Panc1 (cell line): ENCODE measurements around the gene WNT5B. TPM values are rescaled to one million over a fixed set of nuclear protein-coding genes. Genes with fewer than 3 reads are reported as not detected.

ENCODE experiments used
- ATAC-seq: fragments of 200-7000 bp; cut with Tn5 transposase; 2 replicates; pipeline ENCODE4 v1.9.1; 2020; ENCODE audit warnings: mild to moderate bottlenecking, moderate library complexity
- BruUV-seq: library from RNA; stranded (reverse); fragments of 400-500 nt; replicated peaks from 2 replicates; lab custom pipeline; 2021; lab: Mats Ljungman, UMichigan
- CTCF ChIA-PET: fragments of 300-600 bp; sonication (Branson Sonifier 250); formaldehyde crosslinking; loops from one replicate; lab custom pipeline; 2022; ENCODE audit warnings: antibody characterized with exemption; lab: Charles Lee
- POLR2A ChIA-PET: fragments of 300-600 bp; sonication (Branson Sonifier 250); formaldehyde crosslinking; loops from one replicate; lab custom pipeline; 2022; ENCODE audit warnings: antibody characterized with exemption; lab: Charles Lee
- DNase-seq: peaks from one replicate; pipeline ENCODE4 v3.0.0-alpha.2; 2010; ENCODE audit warnings: low read depth, low spot score
- H3K27ac ChIP-seq: 2 replicates; pipeline ENCODE4 v1.5.1; 2011; ENCODE audit warnings: mild to moderate bottlenecking, low read length, inconsistent platforms
- H3K27me3 ChIP-seq: fragments of 200-500 bp; sonication (Bioruptor generic); 2 replicates; pipeline ENCODE4 v1.6.0; 2014; ENCODE audit warnings: low read length, inconsistent platforms; ENCODE audit not compliant: control insufficient read depth, insufficient read depth
- H3K36me3 ChIP-seq: fragments of 200-500 bp; sonication (Bioruptor generic); 2 replicates; pipeline ENCODE4 v1.5.1; 2014; ENCODE audit warnings: inconsistent platforms, mild to moderate bottlenecking, low read length, moderate library complexity; ENCODE audit not compliant: control insufficient read depth, insufficient read depth
- H3K4me1 ChIP-seq: 2 replicates; pipeline ENCODE4 v1.5.1; 2011; ENCODE audit warnings: inconsistent platforms, mild to moderate bottlenecking, low read length, moderate library complexity; ENCODE audit not compliant: control insufficient read depth, insufficient read depth
- H3K4me3 ChIP-seq, 2 experiments: 2 replicates each; pipeline ENCODE4 v1.5.1; 2011 to 2012; ENCODE audit warnings: low read depth in 2 of 2, low read length in 2 of 2, mild to moderate bottlenecking in 2 of 2, inconsistent platforms in 1 of 2, moderate library complexity in 1 of 2
- H3K9me3 ChIP-seq: fragments of 200-500 bp; sonication (Bioruptor generic); 2 replicates; pipeline ENCODE4 v1.5.1; 2014; ENCODE audit warnings: low read depth, mild to moderate bottlenecking, inconsistent platforms, low read length, moderate library complexity; ENCODE audit not compliant: control insufficient read depth, insufficient read depth
- POLR2AphosphoS5 ChIP-seq: IDR thresholded peaks from 2 replicates; pipeline ENCODE4 v1.6.1; 2012; ENCODE audit warnings: mild to moderate bottlenecking, low read depth, low read length, moderate library complexity
- REST ChIP-seq, 2 experiments: IDR thresholded peaks; 2 replicates each; pipeline ENCODE4 v1.6.1; 2011 to 2012; ENCODE audit warnings: low read depth in 2 of 2, control low read depth in 1 of 2, low read length in 1 of 2, mild to moderate bottlenecking in 1 of 2, moderate library complexity in 1 of 2; ENCODE audit not compliant: insufficient read depth in 1 of 2
- SIN3A ChIP-seq: IDR thresholded peaks from 2 replicates; pipeline ENCODE4 v1.6.1; 2012; ENCODE audit warnings: low read depth, mild to moderate bottlenecking, low read length, moderate library complexity, borderline replicate concordance; ENCODE audit not compliant: insufficient read depth
- TCF7L2 ChIP-seq: IDR thresholded peaks from 2 replicates; pipeline ENCODE4 v1.6.1; 2011; ENCODE audit warnings: mild to moderate bottlenecking, low read depth, low read length, inconsistent platforms
- in situ Hi-C: cut with HindIII; loops from 2 replicates; pipeline ENCODE4 v1.10.0; 2016; ENCODE audit warnings: low sequenced_read_pairs, low pct_unique_long_range_greater_than_20kb
- intact Hi-C: fragments of 100-400 bp; cut with micrococcal nuclease; formaldehyde crosslinking; loops from one replicate; pipeline ENCODE4 v1.10.0; 2022; ENCODE audit not compliant: unreplicated experiment
- total RNA-seq: library from RNA; stranded (reverse); gene quantifications from one replicate; pipeline ENCODE4 v1.2.1, GENCODE V29; 2021; ENCODE audit not compliant: unreplicated experiment
- TF ChIP-seq, protein P1 (sequence below): fragments of 450-650 bp; IDR thresholded peaks from 2 replicates; pipeline ENCODE4 v1.5.1; 2017; ENCODE audit warnings: mild to moderate bottlenecking

The WNT5B gene
- total RNA-seq, 1 experiment from 2014 or later, result 36.9 TPM

DNA sequence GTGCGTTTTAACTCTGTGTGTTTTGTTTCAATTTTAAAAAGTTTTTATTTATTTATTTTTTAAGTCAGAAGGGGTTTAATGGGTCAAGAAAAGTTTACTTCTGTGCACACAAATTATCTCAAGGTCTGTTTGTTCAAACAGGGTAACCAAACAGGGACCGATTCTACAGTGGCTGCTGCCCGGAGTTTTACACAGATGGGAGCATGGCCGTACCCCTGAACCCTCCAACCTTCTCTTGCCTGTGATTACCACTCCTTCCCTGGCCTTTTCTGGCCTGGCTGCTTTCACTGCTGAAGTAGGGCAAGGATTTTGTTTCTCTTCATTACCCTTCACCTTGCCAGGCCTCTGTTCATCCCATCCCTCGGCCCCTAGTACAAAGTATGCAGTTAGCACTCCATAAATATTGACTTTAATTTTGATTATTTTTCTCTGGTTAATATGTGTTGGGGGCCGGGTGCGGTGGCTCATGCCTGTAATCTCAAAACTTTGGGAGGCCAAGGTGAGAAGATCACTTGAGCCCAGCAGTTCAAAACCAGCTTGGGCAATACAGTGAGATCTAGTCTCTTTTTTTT lies 18.9 kb upstream of the WNT5B start:
- in situ Hi-C loops, result no loop called here
- no TSS peak for BruUV-seq

DNA sequence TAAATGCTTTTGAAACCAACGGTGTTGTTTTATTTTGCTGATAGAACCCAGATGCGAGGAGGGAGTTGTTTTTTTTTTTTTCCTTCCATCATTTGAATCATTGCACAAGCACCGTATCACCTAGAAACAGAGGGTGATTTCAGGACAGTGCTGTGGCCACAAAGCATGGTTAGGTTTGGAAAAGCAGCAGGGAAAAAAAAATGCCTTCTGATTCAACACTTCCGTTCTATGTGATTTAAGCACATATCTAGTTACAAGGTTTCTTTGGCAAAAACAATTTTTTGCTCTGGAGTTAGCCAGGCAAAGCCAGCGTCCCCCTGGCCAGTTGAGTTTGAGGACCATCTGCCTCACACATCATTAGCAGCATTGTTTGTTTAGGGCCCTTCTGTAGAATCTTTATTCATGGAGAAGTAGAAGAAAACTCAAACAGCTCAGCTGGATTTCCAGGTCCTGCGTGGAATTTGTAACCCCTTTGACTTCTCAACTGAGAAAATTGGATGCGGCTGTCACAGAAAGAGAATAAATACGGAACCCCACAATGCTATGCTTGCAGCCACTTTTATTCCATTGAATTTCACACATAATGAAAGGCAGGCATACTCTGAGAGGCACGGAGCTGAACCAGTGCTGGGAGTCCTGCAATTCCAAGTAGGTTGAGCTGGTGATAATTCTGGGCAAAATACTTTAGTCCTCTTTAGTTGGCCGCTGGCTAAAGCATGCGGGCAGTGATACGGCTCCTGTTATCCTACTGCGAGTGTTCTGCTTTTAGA lies 17.0 kb upstream of the WNT5B start:
- POLR2A ChIA-PET, result no interaction called here
- CTCF ChIA-PET, result no interaction called here
- no peak for TF ChIP-seq TCF7L2
- TF ChIP-seq, protein P1, sequence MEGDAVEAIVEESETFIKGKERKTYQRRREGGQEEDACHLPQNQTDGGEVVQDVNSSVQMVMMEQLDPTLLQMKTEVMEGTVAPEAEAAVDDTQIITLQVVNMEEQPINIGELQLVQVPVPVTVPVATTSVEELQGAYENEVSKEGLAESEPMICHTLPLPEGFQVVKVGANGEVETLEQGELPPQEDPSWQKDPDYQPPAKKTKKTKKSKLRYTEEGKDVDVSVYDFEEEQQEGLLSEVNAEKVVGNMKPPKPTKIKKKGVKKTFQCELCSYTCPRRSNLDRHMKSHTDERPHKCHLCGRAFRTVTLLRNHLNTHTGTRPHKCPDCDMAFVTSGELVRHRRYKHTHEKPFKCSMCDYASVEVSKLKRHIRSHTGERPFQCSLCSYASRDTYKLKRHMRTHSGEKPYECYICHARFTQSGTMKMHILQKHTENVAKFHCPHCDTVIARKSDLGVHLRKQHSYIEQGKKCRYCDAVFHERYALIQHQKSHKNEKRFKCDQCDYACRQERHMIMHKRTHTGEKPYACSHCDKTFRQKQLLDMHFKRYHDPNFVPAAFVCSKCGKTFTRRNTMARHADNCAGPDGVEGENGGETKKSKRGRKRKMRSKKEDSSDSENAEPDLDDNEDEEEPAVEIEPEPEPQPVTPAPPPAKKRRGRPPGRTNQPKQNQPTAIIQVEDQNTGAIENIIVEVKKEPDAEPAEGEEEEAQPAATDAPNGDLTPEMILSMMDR, result no peak
- TF ChIP-seq REST (IDR thresholded peaks at IDR 0.05; ENCODE audit: insufficient read depth in 1 of 2, low read depth in 2 of 2, low read length in 1 of 2), result no peak
- no peak for TF ChIP-seq POLR2AphosphoS5
- no peak for TF ChIP-seq SIN3A
- intact Hi-C loops, result no loop called here
- no peaks in the 10 kb centered on the region for H3K36me3 ChIP-seq
- BruUV-seq, result no TSS peak
- no peaks in the 10 kb centered on the region for H3K9me3 ChIP-seq
- no peaks in the 10 kb centered on the region for H3K27me3 ChIP-seq
- in situ Hi-C loops, result no loop called here
- H3K27ac ChIP-seq, result no peak overlapping the region
- DNase-seq (no peak), ATAC-seq (no peak)
- peaks cover 4% of the 10 kb centered on the region for H3K4me1 ChIP-seq
- no peak overlapping the region for H3K4me3 ChIP-seq

More for the DNA sequence above, 18.9 kb upstream of the WNT5B start:
- intact Hi-C loops, result no loop called here
- Histone ChIP-seq H3K27ac (no peak overlapping the region), H3K4me1 (peaks cover 14% of the 10 kb centered on the region), H3K27me3 (no peaks in the 10 kb centered on the region), H3K9me3 (no peaks in the 10 kb centered on the region), H3K36me3 (no peaks in the 10 kb centered on the region), H3K4me3 (no peak overlapping the region)
- no peak for TF ChIP-seq POLR2AphosphoS5
- TF ChIP-seq, protein P1, result no peak
- no peak for TF ChIP-seq TCF7L2
- no peak for TF ChIP-seq REST (IDR thresholded peaks at IDR 0.05; ENCODE audit: insufficient read depth in 1 of 2, low read depth in 2 of 2, low read length in 1 of 2)
- no peak for TF ChIP-seq SIN3A
- DNase-seq (no peak), ATAC-seq (no peak)
- POLR2A ChIA-PET, result no interaction called here
- CTCF ChIA-PET, result no interaction called here
